GM18909 (cell line): ENCODE data around the gene GPR21.

ENCODE experiments used
- ATAC-seq: cut with Tn5 transposase; IDR thresholded peaks from one replicate; pipeline ENCODE4 v1.9.1; 2021; ENCODE audit warnings: mild to moderate bottlenecking; ENCODE audit not compliant: unreplicated experiment, poor library complexity

Gene GPR21

DNA sequence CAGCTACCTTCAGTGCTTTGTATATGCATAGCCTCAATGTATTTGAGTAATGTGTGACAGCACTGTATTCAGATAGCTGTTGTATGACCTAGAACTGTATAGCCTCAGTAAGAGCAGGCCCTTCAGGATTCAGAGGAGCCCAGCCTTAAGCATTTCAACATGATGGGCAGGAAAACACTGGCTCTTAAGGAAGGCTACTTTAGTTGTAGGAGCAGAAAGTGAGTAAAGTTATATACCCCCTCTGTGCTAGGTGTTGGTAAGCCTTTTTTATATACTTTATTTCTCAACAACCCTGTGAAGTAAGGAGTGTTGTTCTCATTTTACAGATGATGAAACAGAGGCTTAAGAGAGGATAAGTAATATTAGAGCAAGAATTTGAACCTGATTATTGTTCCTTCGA lies 1.5 kb upstream of the GPR21 start:
- no peak for ATAC-seq

DNA sequence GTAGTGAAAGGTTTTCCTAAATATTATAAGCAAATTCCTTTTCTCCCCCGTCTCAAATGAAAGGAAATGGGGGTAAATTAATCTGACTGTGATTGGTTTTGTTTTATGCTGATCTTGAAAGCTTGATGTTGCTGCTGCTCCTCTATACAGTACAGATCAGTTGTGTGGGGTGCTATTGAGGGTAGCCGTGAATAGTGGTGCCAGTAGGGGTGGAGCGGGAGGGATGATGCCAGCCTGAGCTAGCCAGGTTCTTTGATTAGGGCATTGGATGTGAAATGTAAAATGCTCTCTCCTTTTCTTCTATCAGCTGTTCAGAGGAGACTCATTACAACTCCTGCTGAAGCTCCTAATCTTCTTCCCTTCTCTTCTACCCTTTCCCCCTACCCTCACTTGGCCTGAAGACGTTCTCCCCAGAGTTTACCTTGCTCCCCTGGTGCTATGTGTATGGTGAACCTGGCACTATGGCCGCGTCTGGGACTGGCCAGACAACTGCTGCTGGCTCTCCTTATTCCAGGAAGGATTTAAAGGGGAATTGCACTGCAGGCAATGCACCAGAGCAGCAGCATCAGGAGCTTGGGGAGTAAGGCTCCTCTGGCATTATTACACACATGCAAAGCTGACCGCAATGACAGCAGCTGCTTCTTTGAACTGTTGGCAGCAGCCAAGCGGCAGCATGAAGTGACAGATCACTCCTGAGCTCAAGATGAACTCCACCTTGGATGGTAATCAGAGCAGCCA lies 566 bp downstream of the GPR21 start:
- ATAC-seq: no peak

DNA sequence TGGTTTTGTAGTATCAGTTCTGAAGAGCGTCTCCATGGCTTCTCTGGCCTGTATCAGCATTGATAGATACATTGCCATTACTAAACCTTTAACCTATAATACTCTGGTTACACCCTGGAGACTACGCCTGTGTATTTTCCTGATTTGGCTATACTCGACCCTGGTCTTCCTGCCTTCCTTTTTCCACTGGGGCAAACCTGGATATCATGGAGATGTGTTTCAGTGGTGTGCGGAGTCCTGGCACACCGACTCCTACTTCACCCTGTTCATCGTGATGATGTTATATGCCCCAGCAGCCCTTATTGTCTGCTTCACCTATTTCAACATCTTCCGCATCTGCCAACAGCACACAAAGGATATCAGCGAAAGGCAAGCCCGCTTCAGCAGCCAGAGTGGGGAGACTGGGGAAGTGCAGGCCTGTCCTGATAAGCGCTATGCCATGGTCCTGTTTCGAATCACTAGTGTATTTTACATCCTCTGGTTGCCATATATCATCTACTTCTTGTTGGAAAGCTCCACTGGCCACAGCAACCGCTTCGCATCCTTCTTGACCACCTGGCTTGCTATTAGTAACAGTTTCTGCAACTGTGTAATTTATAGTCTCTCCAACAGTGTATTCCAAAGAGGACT lies 1.5 kb downstream of the GPR21 start:
- no peak for ATAC-seq

DNA sequence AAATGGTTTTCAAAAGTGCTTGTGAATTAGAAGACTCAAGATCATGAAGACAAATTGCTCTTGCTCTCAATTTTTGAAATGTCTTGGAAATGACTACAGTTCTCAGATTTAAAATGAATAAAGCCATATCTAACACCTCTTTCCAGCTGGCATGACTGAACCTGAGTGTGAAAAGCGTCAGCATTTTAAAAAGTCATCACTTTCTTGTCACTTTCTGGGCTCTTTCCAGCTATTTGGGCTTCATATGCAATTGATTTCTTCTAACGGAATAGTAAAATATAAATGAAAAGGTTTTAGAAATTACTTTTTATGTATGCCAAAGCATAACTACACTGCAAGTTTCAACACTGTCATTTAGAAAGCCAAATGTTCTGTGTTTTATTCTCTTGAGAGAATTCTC lies 2.3 kb downstream of the GPR21 start:
- no peak for ATAC-seq

DNA sequence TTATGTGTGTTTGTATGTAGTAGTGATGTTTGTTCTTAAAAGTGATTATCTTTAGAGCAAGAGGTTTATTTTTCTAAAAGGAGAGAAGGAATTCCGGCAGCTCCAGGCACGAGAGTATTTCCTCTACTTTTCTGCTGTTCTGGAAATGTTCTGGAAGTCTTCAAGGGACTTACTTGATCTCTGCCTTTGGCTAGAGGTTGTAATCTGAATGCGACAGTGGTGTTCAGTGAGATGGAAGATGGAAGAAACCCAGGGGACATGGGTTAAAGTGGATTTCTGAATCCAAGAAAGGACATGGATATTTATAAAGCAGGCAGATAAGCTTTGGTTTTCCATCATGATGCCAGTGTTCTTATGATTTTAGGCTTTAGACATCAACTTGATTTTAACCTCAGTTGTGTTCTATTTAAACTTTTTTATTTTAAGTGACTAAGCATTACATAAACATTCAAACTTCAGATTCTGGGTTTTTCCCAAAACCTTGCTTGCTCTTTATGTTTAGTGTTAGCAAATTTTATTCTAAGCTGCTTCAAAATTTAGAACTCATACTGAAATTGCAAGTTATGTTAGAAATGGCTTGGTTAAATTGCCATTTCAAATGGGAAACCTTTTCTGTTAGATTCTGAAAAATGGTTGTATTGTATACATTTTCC lies 3.6 kb downstream of the GPR21 start:
- ATAC-seq: no peak

DNA sequence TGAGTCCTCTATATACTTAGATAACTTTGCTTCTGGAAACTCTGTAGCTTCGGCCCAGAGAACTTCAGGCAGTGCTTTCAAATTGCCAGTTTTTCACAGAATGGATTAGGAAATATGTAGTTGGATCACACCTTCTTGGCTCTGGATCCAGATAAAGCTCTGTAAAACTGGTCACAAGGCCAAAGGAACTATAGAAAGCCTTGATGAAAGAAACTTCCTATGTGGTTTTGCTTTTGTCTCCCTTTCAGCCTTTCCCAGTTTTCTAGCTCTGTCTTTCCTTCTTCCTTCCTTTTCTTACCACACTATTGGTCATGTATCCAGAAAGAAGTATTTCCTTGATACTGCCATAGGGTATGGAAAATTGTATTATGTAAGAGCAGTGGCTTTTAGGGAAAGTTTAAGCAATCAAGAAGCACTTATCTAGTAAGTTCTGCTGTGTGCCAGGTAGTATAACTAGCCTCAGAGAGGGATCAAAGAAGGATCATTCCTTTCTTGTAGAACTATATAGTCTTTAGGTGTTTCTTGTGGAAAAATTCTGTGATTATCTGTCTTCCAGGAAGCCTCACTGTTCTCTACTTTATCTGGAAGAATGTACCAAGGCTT lies 6.3 kb downstream of the GPR21 start:
- ATAC-seq: no peak

DNA sequence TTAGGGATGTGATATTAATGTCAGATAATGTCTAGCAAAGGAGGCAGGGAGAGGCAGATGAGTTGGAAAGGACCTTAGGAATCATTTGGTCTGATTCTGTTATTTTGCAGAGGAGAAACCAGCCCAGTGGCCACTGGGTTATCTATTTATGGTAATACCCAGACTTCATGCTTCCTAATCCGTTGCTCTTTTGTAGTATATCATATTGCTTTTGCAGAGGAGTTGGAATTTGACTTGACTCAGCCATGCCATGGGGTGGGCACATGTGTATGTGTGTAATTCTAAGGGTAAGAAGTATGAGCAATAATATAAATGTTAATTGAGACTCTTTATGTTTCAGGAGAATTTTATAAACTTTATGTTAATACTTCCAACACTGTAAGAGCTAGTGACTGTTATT lies 7.3 kb downstream of the GPR21 start:
- ATAC-seq: no peak

DNA sequence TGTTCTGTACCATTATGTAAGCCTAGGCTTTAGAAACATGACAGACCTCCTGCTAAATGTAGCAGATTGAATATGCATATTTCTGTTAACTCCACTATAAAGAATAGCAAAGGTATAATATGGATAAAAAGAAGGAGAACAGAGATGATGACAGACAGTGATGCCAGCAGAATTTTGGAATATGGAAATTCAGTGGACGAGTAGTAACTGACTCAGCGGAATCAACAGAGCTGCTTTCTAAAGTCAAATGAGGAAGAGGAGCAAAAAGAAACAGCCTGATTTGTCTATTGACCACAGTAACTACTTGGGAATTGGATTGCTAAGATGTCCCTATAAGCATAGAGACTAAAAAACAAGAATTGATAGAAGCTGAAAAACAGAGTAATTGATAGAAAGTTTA lies 8.0 kb downstream of the GPR21 start:
- ATAC-seq: no peak

DNA sequence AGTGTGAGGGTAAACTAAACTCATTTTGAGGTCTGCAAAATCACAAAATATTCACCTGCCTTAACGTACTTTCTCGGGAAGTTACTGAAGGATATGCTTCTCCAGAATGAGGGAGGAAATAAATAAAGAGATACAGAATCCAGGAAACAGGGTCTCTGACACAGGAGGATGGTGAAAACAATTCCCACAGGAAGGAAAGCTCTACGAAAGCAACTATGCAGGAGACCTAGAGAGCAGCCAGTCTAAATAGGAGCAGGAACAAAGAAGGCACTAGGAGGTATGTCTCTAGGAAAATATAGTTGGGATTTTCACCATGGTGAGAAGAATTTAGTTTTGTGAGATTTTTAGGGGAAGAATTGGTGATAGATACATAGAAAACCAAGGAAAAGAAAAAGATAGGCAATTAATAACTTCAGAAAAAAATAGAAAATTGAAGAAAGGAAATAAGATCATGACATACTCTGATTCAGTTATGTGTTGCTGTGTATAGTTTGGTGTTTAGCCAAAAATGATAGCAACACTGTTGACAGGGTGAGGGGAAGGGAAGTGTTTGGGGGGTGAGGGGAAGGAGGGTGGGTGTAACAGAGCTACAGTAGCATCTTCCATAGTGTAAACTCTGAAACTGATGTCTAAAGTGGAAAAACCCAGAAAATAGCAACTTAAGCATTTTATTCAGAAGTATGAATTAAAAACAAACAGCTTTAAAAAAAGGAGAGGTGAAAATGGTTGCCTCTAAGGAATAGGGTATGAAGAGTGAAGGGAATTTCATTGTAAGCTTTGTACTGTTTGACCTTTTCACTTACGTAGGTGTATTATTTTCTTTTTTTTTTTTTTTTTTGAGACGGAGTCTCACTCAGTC lies 9.8 kb downstream of the GPR21 start:
- ATAC-seq: no peak

DNA sequence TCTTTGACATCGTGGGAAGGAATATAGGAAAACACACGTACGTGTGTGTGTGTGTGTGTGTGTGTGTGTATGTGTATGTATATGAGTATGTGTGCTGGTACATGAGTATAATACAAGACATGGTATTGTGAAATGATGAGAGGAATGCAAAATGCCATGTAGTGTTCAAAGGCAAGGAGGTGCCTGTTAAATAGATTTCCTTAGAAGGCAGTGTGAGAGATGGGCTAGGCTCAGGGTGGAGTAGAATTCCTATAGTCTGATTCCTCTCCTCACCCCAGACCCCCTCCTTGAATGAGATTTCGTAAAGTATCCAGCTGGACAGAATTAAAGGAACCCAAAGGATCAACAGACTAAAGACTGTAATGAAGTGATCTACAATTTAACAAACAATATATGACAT lies 11.1 kb downstream of the GPR21 start:
- no peak for ATAC-seq

DNA sequence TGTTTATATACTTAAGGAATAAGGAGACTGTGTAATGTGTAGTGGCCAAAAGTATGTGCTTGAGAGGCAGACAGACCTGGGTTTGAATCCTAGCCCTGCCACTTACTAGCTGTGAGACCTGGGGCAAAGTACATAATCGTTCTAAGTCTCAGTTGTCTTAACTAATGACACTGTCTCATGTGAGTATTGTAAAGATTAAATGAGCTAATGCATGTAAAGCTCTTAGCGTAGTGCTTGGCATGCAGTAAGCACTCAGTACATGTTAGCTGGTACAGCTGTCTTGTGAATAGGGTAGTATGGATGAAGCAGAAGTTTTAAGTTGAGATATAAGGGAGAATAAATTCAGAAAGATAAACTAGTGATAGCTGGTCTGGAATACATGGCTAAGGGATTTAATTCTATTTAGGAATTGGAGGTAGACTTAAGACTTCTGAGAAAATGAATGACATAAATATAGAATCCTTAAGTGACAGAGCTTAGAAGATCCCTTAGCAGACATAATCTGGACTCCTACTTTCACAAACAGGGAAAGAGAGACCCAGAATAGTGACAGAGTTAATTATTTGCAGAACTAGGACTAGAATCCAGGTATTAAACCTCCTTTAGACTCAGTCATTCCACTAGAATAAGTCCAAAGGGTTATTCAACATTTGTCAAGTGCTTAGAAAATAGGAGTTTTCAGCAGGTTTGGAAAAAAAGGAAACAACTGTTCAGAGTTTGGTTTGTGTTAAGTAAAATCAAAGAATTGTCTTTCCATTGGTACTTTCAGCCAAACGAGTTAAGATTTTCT lies 13.1 kb downstream of the GPR21 start:
- ATAC-seq: no peak

DNA sequence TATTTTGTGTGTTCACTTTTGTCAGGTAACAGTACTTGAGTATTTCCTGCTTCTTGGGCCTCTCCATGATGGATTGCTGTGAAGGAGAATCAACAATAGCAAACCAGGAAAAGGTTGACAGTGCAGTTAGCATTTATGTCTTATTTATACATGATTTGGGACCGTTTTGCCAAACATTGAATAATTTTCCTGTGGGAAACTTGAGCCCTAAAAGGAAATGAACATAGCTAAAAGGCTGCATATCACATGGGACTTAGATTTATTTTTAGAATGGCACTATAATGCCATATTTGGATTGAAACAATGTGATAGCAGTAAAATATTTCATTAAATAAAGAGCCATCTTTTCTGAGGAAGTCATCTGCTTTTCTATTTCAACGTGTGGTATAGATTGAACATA lies 15.3 kb downstream of the GPR21 start:
- ATAC-seq: no peak

DNA sequence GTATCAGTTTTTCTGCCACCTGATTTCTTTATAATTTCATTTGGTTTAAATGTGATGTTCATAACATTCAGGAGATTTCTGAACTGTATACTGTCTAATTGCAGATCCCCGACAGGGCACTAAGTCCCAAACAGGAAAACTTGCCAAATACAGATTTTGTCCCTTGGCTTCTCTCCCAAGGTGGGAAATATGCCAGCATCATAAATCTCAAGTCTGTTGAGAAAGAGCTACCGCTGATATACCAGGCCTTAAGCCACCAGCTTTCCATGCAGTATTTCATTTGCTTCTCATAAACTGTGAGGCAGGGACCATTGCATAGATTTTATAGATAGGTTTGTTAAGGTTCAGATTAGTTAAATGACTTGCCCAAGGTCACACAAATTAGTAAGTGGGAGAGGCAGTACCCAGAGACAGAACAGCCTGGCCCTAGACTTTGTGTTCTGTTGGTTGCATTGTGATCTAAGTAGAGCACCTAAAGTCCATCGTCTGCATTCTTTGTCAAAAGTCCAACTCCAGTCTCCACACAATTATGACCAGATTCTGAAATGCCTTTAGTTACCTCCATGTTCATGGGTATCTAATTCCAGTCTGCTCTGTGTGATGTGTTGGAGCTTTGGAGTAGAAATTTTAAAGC lies 16.2 kb downstream of the GPR21 start:
- no peak for ATAC-seq

DNA sequence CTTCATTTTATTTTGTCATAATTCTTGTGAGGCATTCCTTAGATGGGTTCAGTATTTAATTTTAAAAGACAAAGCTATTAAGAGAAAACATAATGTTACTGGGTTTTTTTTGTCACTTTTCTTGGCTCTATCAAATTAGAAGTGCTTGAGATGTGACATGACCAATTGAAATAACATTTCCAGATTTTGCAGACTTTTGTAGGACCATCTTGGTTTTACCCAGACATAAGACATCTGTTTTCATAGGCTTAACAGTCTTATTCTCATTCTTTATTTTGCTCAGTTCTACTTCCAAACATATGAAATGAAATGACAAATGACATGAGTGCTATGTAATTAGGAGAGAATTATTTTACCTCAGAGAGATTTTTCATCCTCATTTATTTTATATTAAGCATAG lies 19.6 kb downstream of the GPR21 start:
- ATAC-seq: no peak

DNA sequence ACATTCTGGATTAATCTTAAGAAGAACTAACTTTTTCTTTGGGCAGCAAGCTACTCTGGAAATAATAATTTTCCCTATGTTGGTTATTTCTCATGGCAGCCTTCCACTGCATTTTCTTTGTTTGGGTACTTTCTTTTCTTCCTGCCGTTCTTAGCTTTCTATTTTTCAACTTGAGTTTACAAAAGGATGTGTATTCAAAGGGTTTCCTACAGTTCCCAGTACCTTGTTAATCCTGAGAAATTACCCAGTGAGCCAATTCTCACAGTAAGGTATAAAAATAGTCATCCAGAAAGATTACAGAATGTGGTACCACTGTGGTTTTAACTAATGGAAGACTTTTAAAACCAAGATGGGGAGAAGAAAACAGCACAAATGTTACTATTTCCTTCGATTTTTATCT lies 20.2 kb downstream of the GPR21 start:
- no peak for ATAC-seq

DNA sequence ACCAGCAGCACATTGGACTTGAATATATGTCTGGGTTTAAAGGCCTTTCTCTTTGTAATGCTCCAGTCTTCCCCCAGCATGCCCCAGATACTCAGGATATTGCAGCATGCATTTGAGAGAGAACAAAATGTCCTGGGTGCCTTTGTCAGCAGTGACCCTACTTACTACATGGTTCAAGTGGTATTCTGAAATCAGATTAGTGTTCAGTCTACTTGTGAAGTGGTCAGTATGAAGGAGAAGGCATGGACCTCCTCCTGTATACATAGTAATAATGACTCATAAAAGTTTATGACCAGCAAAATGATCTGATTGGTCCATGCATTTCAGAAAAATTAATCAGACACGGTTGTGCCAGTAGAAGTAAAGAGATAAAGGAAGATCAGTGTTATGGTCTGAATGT lies 25.4 kb downstream of the GPR21 start:
- no peak for ATAC-seq

DNA sequence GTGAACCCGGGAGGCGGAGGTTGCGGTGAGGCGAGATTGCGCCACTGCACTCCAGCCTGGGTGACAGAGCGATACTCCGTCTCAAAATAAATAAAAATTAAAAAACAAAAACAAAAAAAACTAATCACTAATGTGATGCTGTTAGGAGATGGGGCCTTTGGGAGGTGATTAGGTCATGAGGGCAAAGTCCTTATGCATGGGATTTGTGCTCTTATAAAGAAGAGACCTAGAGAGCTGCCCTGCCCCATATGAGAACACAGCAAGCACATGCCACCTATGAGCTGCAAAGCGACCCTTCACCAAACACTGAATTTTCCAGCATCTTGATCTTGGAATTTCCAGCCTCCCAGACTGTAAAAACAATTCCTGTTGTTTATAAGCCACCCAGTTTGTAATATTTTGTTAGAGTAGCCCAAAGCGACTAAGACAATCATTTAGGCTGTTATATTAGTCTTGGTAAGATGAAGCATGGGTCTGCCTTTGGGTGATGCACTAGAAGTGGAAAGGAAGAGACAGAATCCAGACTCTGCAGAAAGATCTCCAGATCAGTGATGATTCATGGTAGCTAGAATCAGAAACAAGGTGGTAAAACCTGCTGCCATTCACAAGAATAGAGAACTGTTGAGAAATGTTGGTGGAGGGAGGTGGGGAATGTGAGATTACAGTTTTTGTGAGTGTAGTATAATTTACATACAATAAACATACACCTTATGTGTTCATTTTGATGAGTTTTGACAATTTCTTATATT lies 26.2 kb downstream of the GPR21 start:
- ATAC-seq: no peak

DNA sequence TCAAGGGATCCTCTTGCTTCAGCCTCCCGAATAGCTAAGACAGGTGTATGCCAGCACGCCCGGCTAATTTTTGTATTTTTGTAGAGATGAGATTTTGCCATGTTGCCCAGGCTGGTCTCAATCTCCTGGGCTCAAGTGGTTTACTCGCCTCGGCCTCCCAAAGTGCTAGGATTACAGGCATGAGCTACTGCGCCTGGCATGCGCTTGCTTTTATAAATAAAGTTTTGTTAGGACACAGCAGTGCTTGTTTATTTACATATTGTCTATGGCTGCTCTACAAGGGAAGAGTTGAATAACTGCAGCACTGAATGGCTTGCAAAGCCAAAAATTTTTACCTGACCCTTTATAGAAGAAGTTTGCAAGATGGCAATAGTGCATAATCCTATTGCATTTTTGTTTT lies 27.7 kb downstream of the GPR21 start:
- no peak for ATAC-seq
